Stimulated activated CD8-positive, alpha-beta memory T cell treated with anti-CD3 and anti-CD28 coated beads, Interleukin-2, amount 100 ng/mL, for 48 hours (primary cell): Measurements from ENCODE around the gene BCL10.

Experiments
- DNase-seq, 2 donors: peaks; one replicate each; pipeline ENCODE4 v3.0.0-alpha.2; 2020; ENCODE audit warnings: low read depth in 2 of 2

The BCL10 gene

GRCh38 chr1:85220756-85221201 is 55.7 kb downstream of the BCL10 start:
- no peak for DNase-seq

DNA sequence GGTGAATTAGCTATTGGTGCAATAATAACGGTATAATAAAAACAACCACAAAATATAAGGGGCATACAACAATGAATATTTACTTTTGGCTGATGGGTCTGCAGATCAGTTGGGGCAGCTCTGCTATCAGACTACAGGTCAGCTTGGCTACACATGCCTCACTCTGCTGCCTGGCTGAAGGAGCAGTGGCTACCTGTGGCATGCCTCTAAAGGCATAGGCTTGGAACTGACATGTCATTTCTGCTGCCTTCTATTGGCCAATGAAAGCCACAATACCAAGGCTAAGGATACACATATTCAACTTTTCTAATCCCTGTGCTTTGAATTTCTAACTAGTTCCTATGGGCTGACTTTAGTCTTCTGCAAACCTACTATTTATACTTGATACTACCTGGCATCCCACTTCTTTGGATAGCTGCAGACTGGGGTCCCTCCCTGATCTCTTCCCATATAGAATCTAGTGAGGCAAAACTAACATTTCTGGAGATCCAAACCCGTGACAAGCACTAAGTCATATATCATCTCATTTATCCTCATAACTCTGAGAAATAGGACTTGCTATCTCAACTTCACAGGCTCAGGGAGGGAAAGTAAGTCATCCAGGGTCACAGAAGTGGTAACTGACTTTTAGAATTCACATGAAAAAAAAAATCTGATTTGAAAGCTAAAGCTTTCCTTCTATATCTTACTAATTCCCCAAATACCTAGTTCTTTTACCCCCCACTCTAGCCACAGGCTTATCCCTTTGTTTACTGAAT is 56.4 kb downstream of the BCL10 start:
- DNase-seq: no peak

GRCh38 chr1:85216697-85217096 is 59.7 kb downstream of the BCL10 start:
- DNase-seq: no peak
